Ovary (tissue), 9 donors: ENCODE measurements around the gene ADGRE1. TPM values are rescaled to one million over a fixed set of nuclear protein-coding genes. Genes with fewer than 3 reads are reported as not detected.

Experiments
- DNase-seq, 5 donors: peaks; one replicate each; pipeline ENCODE4 v3.0.0-alpha.2; 2019 to 2020
- H3K27ac ChIP-seq, 2 donors: fragments of 200-600 bp; one replicate each; pipeline versions ENCODE4 v1.5.1 to v1.8.0; 2019 to 2022
- H3K27me3 ChIP-seq: fragments of 200-600 bp; one replicate; pipeline ENCODE4 v1.8.0; 2022
- H3K36me3 ChIP-seq: fragments of 200-600 bp; sonication (generic); one replicate; pipeline ENCODE4 v1.5.1; 2019
- H3K4me1 ChIP-seq: one replicate; pipeline ENCODE4 v1.8.1; 2013; ENCODE audit warnings: mild to moderate bottlenecking, moderate library complexity; ENCODE audit not compliant: insufficient read depth
- H3K4me3 ChIP-seq: fragments of 200-600 bp; sonication (generic); one replicate; pipeline ENCODE4 v1.5.1; 2017
- H3K9me3 ChIP-seq, 2 donors: fragments of 200-600 bp in 1 of 2; sonication (generic) in 1 of 2; one replicate each; pipeline versions ENCODE4 v1.5.1 to v1.8.1; 2013 to 2019; ENCODE audit warnings: mild to moderate bottlenecking in 1 of 2, moderate library complexity in 1 of 2
- CTCF ChIP-seq, 3 donors: fragments of 450-650 bp in 2 of 3; fragments of 200-600 bp in 1 of 3; IDR thresholded peaks; one replicate each; pipeline versions ENCODE4 v1.5.1 to v1.8.0; 2016 to 2022; ENCODE audit warnings: antibody characterized with exemption in 3 of 3, mild to moderate bottlenecking in 1 of 3
- EP300 ChIP-seq: sonication (generic); formaldehyde crosslinking; IDR thresholded peaks from one replicate; pipeline ENCODE4 v1.6.1; 2017; ENCODE audit warnings: antibody characterized with exemption
- POLR2A ChIP-seq: fragments of 450-650 bp; IDR thresholded peaks from one replicate; pipeline ENCODE4 v1.6.1; 2017; ENCODE audit warnings: antibody characterized with exemption, mild to moderate bottlenecking, moderate library complexity
- WGBS, 3 donors: extraction: QIAGEN DNeasy Blood & Tissue Kit in 1 of 3; methylation state at CpG; one replicate each; pipeline versions ENCODE4 v1.1.5 to v1.1.7; 2013 to 2017; 5-methylcytosine and 5-hydroxymethylcytosine counted together
- intact Hi-C, 4 donors: fragments of 100-400 bp; cut with DNase I; formaldehyde crosslinking; loops; one replicate each; pipeline versions ENCODE4 v1.11.0 to v1.15.1; 2022 to 2023
- polyA plus RNA-seq, 2 donors: library from polyadenylated mRNA; stranded (reverse); fragments of 200-250 nt in 1 of 2; fragments of 350-450 nt in 1 of 2; fragmentation: Illumina TruSeq in 1 of 2; extraction: RNeasy Lipid Tissue Mini Kit (QIAGEN cat#74804) in 1 of 2; gene quantifications; one replicate each; pipeline ENCODE4 v1.2.3, GENCODE V29; 2013 to 2014
- total RNA-seq, 7 donors: library from RNA; depleted of rRNA in 2 of 7; stranded (reverse); fragments of >200 nt in 2 of 7; fragmentation: NEBNext Ultra II Directional in 3 of 7; extraction: Animal tissue kit (Norgen Biotek cat#: 25700) in 3 of 7; gene quantifications; one replicate each; pipeline versions ENCODE4 v1.1.0 to v1.2.4, GENCODE V29; 2016 to 2023
- donor health status: DM: no; HTN: no; CAD: no; lungs with moderate emphysema.
- donor health status: DM: no; HTN: no; CAD: no.
- donor health status: Bipolar disorder and iron deficiency.
- donor health status: DM: yes; HTN: yes; CAD: no.
- donor health status: DM: no; HTN: no; CAD: no.
- donor health status: DM: yes; HTN: yes; CAD: no.

ADGRE1 gene
- total and polyA plus RNA-seq, 9 donors = 0.05 to 0.80 (median 0.23) TPM; not detected in 1

- Histone ChIP-seq H3K27me3 (no peaks in the 10 kb centered on the region), H3K9me3 (no peaks in the 10 kb centered on the region), H3K4me1 (no peaks in the 10 kb centered on the region), H3K36me3 (no peaks in the 10 kb centered on the region), H3K4me3 (no peak overlapping the region), H3K27ac (no peak overlapping the region)
- intact Hi-C loops = loop anchor here in 3 of 4 donors (5.0 to 10.0 kb wide), 3 partner anchors 228 to 348 kb away; no protein-coding TSS in a partner anchor
- TF ChIP-seq EP300 (no peak), CTCF (IDR thresholded peaks at IDR 0.05) (peak; percentile 36 to 54 (median 51))
- DNase-seq = peak; percentile 44 to 78 (median 56)
- WGBS, 3 donors = 2 to 3% (median 3%) methylated on average over 16 of the region's 16 CpGs
These were observed 24.7 kb upstream of the ADGRE1 start for GRCh38 chr19:6862673-6863078.

GRCh38 chr19:6864325-6864940 lies 22.9 kb upstream of the ADGRE1 start:
- TF ChIP-seq POLR2A (no peak), CTCF (IDR thresholded peaks at IDR 0.05) (no peak), EP300 (no peak)
- no peak for DNase-seq
- 62 to 66% (median 64%) methylated on average over 9 of the region's 9 CpGs for WGBS, 3 donors
- no peak overlapping the region for H3K4me3 ChIP-seq
- H3K27ac ChIP-seq = no peak overlapping the region
- H3K4me1 ChIP-seq = no peaks in the 10 kb centered on the region
- intact Hi-C loops = loop anchor here in 3 of 4 donors (5.0 to 10.0 kb wide), 3 partner anchors 230 to 350 kb away; no protein-coding TSS in a partner anchor
- H3K9me3 ChIP-seq = no peaks in the 10 kb centered on the region
- H3K36me3 ChIP-seq = no peaks in the 10 kb centered on the region
- no peaks in the 10 kb centered on the region for H3K27me3 ChIP-seq

- 66 to 72% (median 72%) methylated on average over 10 of the region's 10 CpGs for WGBS, 3 donors
- H3K27ac ChIP-seq = no peak overlapping the region
- no peak for DNase-seq
- no peak overlapping the region for H3K4me3 ChIP-seq
- no peaks in the 10 kb centered on the region for H3K36me3 ChIP-seq
- no peaks in the 10 kb centered on the region for H3K4me1 ChIP-seq
- H3K27me3 ChIP-seq = no peaks in the 10 kb centered on the region
- intact Hi-C loops = loop anchor here in 2 of 4 donors (10.0 kb wide), 2 partner anchors 231 to 351 kb away; no protein-coding TSS in a partner anchor
- no peak for TF ChIP-seq EP300
- TF ChIP-seq POLR2A = no peak
- no peak for TF ChIP-seq CTCF (IDR thresholded peaks at IDR 0.05)
- H3K9me3 ChIP-seq = no peaks in the 10 kb centered on the region
These were observed 21.5 kb upstream of the ADGRE1 start for GRCh38 chr19:6865849-6866248.

GRCh38 chr19:6866741-6867151 lies 20.6 kb upstream of the ADGRE1 start:
- WGBS, 3 donors = 38 to 42% (median 39%) methylated on average over 6 of the region's 6 CpGs
- H3K9me3 ChIP-seq = no peaks in the 10 kb centered on the region
- TF ChIP-seq EP300 (no peak), POLR2A (no peak), CTCF (IDR thresholded peaks at IDR 0.05) (no peak)
- no peaks in the 10 kb centered on the region for H3K4me1 ChIP-seq
- H3K36me3 ChIP-seq = no peaks in the 10 kb centered on the region
- no peak overlapping the region for H3K4me3 ChIP-seq
- no peak overlapping the region for H3K27ac ChIP-seq
- DNase-seq = no peak
- intact Hi-C loops = loop anchor here in 2 of 4 donors (10.0 kb wide), 2 partner anchors 232 to 352 kb away; no protein-coding TSS in a partner anchor
- H3K27me3 ChIP-seq = no peaks in the 10 kb centered on the region
